Measurements from ENCODE around the gene RNF8.
"Not testable (repeated sequence)": the region's sequence is repeated elsewhere in the genome, so short reads cannot be mapped to it uniquely, and the experiment has no call there.

DNA sequence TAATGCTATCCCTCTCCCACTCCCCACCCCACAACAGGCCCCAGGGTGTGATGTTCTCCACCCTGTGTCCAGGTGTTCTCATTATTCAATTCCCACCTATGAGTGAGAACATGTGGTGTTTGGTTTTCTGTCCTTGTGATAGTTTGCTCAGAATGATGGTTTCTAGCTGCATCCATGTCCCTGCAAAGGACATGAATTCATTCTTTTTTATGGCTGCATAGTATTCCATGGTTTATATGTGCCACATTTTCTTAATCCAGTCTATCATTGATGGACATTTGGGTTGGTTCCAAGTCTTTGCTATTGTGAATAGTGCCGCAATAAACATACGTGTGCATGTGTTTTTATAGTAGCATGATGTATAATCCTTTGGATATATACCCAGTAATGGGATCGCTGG is 15.5 kb upstream of the RNF8 start:
- TF ChIP-seq, protein P1, sequence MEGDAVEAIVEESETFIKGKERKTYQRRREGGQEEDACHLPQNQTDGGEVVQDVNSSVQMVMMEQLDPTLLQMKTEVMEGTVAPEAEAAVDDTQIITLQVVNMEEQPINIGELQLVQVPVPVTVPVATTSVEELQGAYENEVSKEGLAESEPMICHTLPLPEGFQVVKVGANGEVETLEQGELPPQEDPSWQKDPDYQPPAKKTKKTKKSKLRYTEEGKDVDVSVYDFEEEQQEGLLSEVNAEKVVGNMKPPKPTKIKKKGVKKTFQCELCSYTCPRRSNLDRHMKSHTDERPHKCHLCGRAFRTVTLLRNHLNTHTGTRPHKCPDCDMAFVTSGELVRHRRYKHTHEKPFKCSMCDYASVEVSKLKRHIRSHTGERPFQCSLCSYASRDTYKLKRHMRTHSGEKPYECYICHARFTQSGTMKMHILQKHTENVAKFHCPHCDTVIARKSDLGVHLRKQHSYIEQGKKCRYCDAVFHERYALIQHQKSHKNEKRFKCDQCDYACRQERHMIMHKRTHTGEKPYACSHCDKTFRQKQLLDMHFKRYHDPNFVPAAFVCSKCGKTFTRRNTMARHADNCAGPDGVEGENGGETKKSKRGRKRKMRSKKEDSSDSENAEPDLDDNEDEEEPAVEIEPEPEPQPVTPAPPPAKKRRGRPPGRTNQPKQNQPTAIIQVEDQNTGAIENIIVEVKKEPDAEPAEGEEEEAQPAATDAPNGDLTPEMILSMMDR (IDR thresholded peaks at IDR 0.05; ENCODE audit: borderline replicate concordance, extremely low read depth, low read length, poor library complexity, severe bottlenecking), result not testable (repeated sequence)
- TF ChIP-seq EZH2 (IDR thresholded peaks at IDR 0.05; ENCODE audit: borderline replicate concordance, low read depth, low read length, severe bottlenecking), result not testable (repeated sequence)
